HG03575 (cell line): ENCODE results near the gene NLRC5.
"Not testable (repeated sequence)": the region's sequence is repeated elsewhere in the genome, so short reads cannot be mapped to it uniquely, and the experiment has no call there.

Experiments used
- ATAC-seq: cut with Tn5 transposase; IDR thresholded peaks from one replicate; pipeline ENCODE4 v1.9.1; 2021; ENCODE audit not compliant: unreplicated experiment, insufficient number of reproducible peaks, low FRiP score; ENCODE audit errors: extremely low read depth

NLRC5 gene

DNA sequence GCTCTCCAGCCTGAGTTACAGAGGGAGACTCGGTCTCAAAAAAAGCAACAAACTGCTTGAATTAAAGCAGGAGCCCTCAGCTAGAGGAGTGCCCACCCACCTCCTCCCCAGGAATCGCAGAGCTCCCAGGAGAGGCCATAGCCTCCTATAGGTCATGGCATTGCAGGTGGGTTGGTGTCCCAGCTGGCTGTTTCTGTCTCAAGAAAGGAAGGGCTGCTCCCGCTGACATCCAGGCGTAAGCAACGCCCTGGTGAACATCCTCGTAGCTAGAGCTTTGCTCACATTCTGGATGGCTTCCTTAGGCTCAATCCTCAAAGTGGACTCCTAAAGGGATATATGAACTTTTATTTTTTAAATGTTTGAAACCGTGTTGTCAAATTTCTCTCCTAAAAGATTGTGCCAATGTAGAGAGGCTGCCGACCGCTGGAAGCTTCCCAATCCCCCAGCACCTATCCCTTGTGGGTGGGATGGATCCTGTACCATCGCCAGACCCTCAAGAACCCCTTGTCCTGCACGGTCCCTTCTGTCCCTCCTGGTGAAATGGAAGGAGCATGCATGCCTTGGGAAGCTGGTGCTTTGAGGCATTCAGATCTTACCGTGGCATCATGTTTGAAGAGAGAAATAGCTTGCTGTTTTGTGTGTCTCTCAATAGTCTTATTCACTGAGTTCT lies 5.9 kb downstream of the NLRC5 start:
- ATAC-seq = no peak

GRCh38 chr16:56997264-56997663 lies 7.9 kb downstream of the NLRC5 start:
- no peak for ATAC-seq

GRCh38 chr16:56997931-56998330 lies 8.6 kb downstream of the NLRC5 start:
- ATAC-seq = no peak

DNA sequence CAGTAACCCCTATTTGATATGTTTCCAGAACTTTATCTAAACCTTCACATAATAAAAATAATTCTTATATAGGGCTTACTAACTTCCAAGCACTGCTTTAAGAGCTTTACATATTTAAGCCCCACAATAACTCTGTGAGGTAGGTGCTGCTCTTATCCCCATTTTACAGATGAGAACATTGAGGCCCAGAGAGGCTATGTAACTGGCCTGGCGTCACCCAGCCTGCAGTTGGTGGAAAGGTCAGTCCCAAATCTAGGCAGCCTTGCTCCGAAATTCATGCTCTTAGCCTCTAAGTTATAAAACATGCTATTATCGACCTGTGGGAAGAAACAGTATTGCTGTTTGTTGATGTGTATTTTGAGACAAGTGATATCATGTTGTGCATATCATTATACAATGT lies 9.0 kb downstream of the NLRC5 start:
- no peak for ATAC-seq

- no peak for ATAC-seq
Observed at GRCh38 chr16:56998861-56999260, 9.5 kb downstream of the NLRC5 start.

GRCh38 chr16:56999409-57000270 lies 10.3 kb downstream of the NLRC5 start:
- no peak for ATAC-seq

DNA sequence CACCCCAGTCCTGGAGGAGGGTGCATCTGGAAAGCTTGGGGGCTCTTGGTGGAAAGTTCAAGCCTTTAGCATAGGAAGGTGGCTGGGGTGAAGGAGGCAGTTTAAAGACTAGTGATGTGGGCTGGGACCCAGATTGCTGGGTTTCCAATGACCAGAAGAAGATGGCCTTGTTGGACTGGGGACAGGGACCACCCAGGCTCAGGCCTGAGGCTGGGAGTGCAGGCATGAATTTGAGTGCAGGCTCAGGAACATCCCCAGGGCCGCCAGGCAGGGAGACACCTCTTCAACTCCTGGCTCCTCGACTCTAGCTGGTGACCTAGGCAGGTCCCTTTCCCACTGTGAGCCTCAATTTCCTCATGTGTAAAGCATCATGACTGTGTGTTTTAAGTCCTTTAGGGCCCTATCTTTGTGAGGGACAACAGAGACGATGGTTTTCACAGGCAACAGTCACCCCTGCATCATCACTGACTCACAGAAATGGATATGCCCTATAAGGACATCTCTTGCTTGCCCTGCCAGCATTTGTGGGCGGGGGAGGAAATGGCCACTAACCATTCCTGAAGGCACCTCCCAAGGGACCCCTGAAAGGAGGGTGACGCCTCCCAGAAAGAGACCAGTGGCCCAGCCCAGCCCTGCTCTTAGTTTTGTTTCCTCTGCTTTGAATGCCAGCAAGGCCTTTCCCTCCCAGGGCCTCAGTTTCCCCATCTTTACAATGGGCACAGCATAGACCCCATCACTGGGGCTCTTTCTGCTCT lies 11.1 kb downstream of the NLRC5 start:
- no peak for ATAC-seq

GRCh38 chr16:57001026-57001679 lies 11.8 kb downstream of the NLRC5 start:
- no peak for ATAC-seq

DNA sequence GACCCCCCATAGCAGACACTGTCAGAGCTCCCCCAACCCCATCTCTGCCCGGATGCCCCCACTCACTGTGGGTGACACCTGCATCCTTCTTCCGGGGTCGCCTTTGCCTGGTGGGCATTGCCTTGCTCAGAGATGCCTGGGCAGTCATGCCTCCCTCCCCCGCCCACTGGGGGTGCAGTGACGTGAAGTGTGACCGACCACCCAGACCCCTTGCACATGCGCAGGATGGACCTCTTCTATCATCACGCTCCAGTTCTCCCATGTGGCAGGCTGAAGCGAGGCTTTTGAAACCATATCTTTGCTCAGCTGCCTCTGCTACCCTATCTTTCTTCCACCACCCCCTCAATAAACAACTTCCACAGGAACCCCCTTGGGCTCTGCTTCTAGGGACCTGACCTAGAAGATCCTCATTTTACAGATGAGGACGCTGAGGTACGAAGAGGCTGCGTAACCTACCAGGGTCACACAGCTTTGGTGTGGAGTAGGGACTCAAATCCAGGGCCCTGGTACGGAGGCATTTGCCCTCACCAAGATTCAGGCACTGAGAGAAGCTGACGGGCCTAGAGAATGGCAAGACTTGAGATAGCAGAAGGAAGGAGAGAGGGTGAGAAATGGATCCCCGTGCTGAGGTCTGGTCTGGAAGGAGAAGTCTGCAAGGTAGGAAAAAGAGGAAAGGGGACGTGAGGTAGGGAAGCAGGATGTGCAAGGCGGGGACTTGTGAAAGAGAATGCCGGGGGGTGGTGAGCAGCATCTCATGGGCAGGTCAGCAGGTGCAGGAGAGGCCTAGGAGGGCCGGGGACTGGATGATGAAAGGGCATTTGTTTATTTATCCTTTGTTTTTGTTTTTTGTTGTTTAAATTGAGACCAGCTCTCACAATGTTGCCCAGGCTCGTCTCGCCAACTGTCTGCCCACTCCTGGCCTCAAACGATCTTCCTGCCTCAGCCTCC lies 14.4 kb downstream of the NLRC5 start:
- no peak for ATAC-seq

- ATAC-seq = no peak
Observed at GRCh38 chr16:57004387-57005250, 15.3 kb downstream of the NLRC5 start.

GRCh38 chr16:57005597-57005996 lies 16.2 kb downstream of the NLRC5 start:
- ATAC-seq = not testable (repeated sequence)

DNA sequence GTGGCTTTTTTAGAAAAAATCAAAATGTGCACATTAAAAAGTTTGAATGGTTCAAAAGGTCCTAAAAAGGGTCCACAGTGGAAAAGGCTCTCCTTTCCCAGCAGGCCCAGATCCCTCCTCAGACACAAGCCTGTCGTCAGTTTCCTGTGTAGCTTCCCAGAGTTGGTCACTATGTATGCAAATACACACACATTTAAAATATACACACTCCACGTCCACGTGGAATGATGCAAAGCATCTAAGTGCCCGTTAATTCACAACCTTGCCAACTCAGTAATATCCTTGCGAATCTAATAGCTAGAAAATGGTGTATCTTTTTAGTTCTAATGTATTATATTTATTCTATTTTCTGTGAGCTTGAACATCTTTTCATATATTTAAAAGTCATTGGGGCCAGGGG lies 17.7 kb downstream of the NLRC5 start:
- ATAC-seq = no peak

GRCh38 chr16:57007530-57007929 lies 18.2 kb downstream of the NLRC5 start:
- ATAC-seq = no peak

GRCh38 chr16:57008440-57008839 lies 19.1 kb downstream of the NLRC5 start:
- ATAC-seq = no peak

- ATAC-seq = no peak
Observed at GRCh38 chr16:57009643-57010170, 20.4 kb downstream of the NLRC5 start.

DNA sequence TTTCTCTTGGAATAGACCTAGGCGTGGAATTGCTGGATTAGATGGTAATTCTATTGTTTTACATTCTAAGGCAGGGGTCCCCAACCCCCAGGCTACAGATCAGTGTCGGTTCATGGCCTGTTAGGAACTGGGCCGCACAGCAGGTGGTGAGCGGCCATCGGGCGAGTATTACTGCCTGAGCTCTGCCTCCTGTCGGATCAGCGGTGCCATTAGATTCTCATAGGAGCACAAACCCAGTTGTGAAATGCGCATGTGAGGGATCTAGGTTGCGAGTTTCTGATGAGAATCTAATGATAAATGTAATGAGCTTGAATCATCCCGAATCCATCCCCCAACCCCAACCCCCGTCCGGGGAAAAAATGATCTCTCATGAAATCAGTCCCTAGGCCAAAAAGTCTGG lies 23.0 kb downstream of the NLRC5 start:
- no peak for ATAC-seq

DNA sequence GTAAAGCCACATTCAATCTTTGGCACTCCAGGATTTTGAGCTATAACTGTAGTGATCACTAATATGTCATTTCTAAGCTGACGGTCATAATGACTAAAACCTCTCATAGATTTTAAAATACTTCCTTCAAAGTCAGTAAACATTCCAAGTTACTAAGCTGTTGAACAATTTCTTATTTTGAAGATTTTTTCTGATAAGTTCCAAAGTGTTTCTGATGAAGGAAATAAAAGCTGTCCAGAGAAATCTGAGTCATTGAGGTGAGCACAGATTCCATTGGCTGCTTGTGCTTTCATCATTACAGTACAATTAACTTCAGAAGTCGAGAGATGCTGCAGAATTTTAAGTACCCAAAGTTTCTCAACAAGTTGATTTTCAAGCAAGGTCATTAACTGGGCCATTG lies 23.9 kb downstream of the NLRC5 start:
- no peak for ATAC-seq
